ENCODE data around the gene MRGPRX4.
"Not testable (repeated sequence)": the region's sequence is repeated elsewhere in the genome, so short reads cannot be mapped to it uniquely, and the experiment has no call there.

MRGPRX4 gene

GRCh38 chr11:18172666-18173065 lies at the start of gene MRGPRX4:
MRGPRX4 (plus strand) TSS chr11:18172837; CDS start chr11:18173257, 420 bp downstream.
- DNase-seq (ENCODE audit: low spot score): no peak

- not testable (repeated sequence) for DNase-seq (ENCODE audit: low spot score)
These were observed 41.5 kb upstream of the MRGPRX4 start for GRCh38 chr11:18131115-18131514.

- no peak for DNase-seq (ENCODE audit: low spot score)
These were observed 40.3 kb upstream of the MRGPRX4 start, which contains the start of gene MRGPRX3 for GRCh38 chr11:18132341-18132740. MRGPRX3 (plus strand) TSS chr11:18132571; CDS start chr11:18137203, 4,632 bp downstream.

- DNase-seq (ENCODE audit: low spot score): no peak
These were observed 37.3 kb upstream of the MRGPRX4 start for GRCh38 chr11:18135308-18135707.

GRCh38 chr11:18137186-18137800 lies 35.3 kb upstream of the MRGPRX4 start:
- no peak for DNase-seq (ENCODE audit: low spot score)

GRCh38 chr11:18140145-18140544 lies 32.5 kb upstream of the MRGPRX4 start:
- no peak for DNase-seq (ENCODE audit: low spot score)

GRCh38 chr11:18144243-18144642 lies 28.4 kb upstream of the MRGPRX4 start:
- no peak for DNase-seq (ENCODE audit: low spot score)

- no peak for DNase-seq (ENCODE audit: low spot score)
These were observed 27.6 kb upstream of the MRGPRX4 start for GRCh38 chr11:18145025-18145424.

- DNase-seq (ENCODE audit: low spot score): no peak
These were observed 26.8 kb upstream of the MRGPRX4 start for GRCh38 chr11:18145837-18146236.

- no peak for DNase-seq (ENCODE audit: low spot score)
These were observed 21.1 kb upstream of the MRGPRX4 start for GRCh38 chr11:18151581-18151980.

- no peak for DNase-seq (ENCODE audit: low spot score)
These were observed 4.3 kb upstream of the MRGPRX4 start for GRCh38 chr11:18168372-18168771.

- no peak for DNase-seq (ENCODE audit: low spot score)
These were observed 1.1 kb upstream of the MRGPRX4 start for GRCh38 chr11:18171377-18172000.

- no peak for DNase-seq (ENCODE audit: low spot score)
These were observed 709 bp downstream of the MRGPRX4 start for GRCh38 chr11:18173225-18173866.

GRCh38 chr11:18188796-18189195 lies 16.2 kb downstream of the MRGPRX4 start:
- DNase-seq (ENCODE audit: low spot score): no peak

GRCh38 chr11:18189476-18190245 lies 17.0 kb downstream of the MRGPRX4 start:
- DNase-seq (ENCODE audit: low spot score): not testable (repeated sequence)

GRCh38 chr11:18191376-18191775 lies 18.7 kb downstream of the MRGPRX4 start:
- DNase-seq (ENCODE audit: low spot score): no peak

- no peak for DNase-seq (ENCODE audit: low spot score)
These were observed 20.4 kb downstream of the MRGPRX4 start for GRCh38 chr11:18193010-18193409.

GRCh38 chr11:18196532-18196931 lies 23.9 kb downstream of the MRGPRX4 start:
- no peak for DNase-seq (ENCODE audit: low spot score)

- DNase-seq (ENCODE audit: low spot score): not testable (repeated sequence)
These were observed 25.1 kb downstream of the MRGPRX4 start for GRCh38 chr11:18197738-18198137.

GRCh38 chr11:18203723-18204122 lies 31.1 kb downstream of the MRGPRX4 start:
- no peak for DNase-seq (ENCODE audit: low spot score)

GRCh38 chr11:18204220-18204619 lies 31.6 kb downstream of the MRGPRX4 start:
- no peak for DNase-seq (ENCODE audit: low spot score)

- no peak for DNase-seq (ENCODE audit: low spot score)
These were observed 32.1 kb downstream of the MRGPRX4 start for GRCh38 chr11:18204771-18205170.

GRCh38 chr11:18209058-18209457 lies 36.4 kb downstream of the MRGPRX4 start:
- DNase-seq (ENCODE audit: low spot score): no peak

Data from hematopoietic multipotent progenitor cell treated with erythropoietin and hydrocortisone succinate and interleukin-3 and kit ligand, for 17 days (in vitro differentiated cells).